HCT116 (cell line): ENCODE results near the gene CACNA1S. TPM values are rescaled to one million over a fixed set of nuclear protein-coding genes. Genes with fewer than 3 reads are reported as not detected.

ENCODE experiments used
- ATAC-seq: fragments of 200-7000 bp; cut with Tn5 transposase; 2 replicates; pipeline ENCODE4 v1.9.1; 2020; ENCODE audit warnings: mild to moderate bottlenecking, moderate library complexity
- BruUV-seq: library from RNA; stranded (reverse); fragments of 400-500 nt; replicated peaks from 2 replicates; lab custom pipeline; 2021; lab: Mats Ljungman, UMichigan
- CTCF ChIA-PET: fragments of 300-600 bp; sonication (Branson Sonifier 250); formaldehyde crosslinking; loops from one replicate; lab custom pipeline; 2021; ENCODE audit warnings: antibody characterized with exemption; lab: Charles Lee
- POLR2A ChIA-PET: fragments of 300-600, 350-600 bp; sonication (Branson Sonifier 250); formaldehyde crosslinking; loops from one replicate; lab custom pipeline; 2021; ENCODE audit warnings: antibody characterized with exemption; lab: Charles Lee
- RAD21 ChIA-PET, 2 experiments: fragments of 300-600 bp; sonication (Branson Sonifier 250); formaldehyde crosslinking; loops; one replicate each; lab custom pipeline; 2023; ENCODE audit warnings: low total read pairs in 2 of 2; ENCODE audit not compliant: uncharacterized antibody in 2 of 2, unreplicated experiment in 2 of 2, low non-redundant PET in 1 of 2; lab: Charles Lee
- DNase-seq: peaks from one replicate; pipeline ENCODE4 v3.0.0-alpha.2; 2010; ENCODE audit warnings: low read depth, low spot score
- H2AFZ ChIP-seq: fragments of 200-600 bp; shearing (Covaris generic), sonication (generic); 2 replicates; pipeline ENCODE4 v1.6.1; 2017; ENCODE audit warnings: low read depth, mixed run types, mixed read lengths, antibody characterized with exemption, low read length; ENCODE audit not compliant: poor library complexity, severe bottlenecking
- H3K27ac ChIP-seq: 2 replicates; pipeline ENCODE4 v1.5.1; 2012; ENCODE audit warnings: low read depth, low read length
- H3K27me3 ChIP-seq: fragments of 200-600 bp; sonication (generic); 2 replicates; pipeline ENCODE4 v1.6.1; 2016; ENCODE audit warnings: mixed run types, low read length, mixed read lengths; ENCODE audit not compliant: insufficient read depth
- H3K36me3 ChIP-seq, 2 experiments: fragments of 200-500 bp in 1 of 2; fragments of 200-600 bp in 1 of 2; sonication (Bioruptor generic) in 1 of 2; sonication (generic) in 1 of 2; 2 replicates each; pipeline versions ENCODE4 v1.5.1 to v1.6.1; 2014 to 2016; ENCODE audit warnings: low read length in 2 of 2, inconsistent platforms in 1 of 2, mixed read lengths in 1 of 2, mixed run types in 1 of 2; ENCODE audit not compliant: insufficient read depth in 2 of 2, control insufficient read depth in 1 of 2
- H3K4me1 ChIP-seq, 2 experiments: fragments of 200-600 bp in 1 of 2; sonication (generic) in 1 of 2; 2 replicates each; pipeline versions ENCODE4 v1.5.1 to v1.6.1; 2012 to 2017; ENCODE audit warnings: low read length in 2 of 2, inconsistent platforms in 1 of 2, mild to moderate bottlenecking in 1 of 2, mixed read lengths in 1 of 2, mixed run types in 1 of 2, moderate library complexity in 1 of 2; ENCODE audit not compliant: insufficient read depth in 2 of 2, control insufficient read depth in 1 of 2
- H3K4me2 ChIP-seq: fragments of 200-600 bp; sonication (generic); 2 replicates; pipeline ENCODE4 v1.6.1; 2017; ENCODE audit warnings: mixed run types, low read length, mixed read lengths
- H3K4me3 ChIP-seq, 2 experiments: fragments of 200-600 bp in 1 of 2; sonication (generic) in 1 of 2; replicated peaks in 1 of 2; 2 replicates each; pipeline ENCODE4 v1.5.1; 2011 to 2016; ENCODE audit warnings: low read length in 2 of 2, control low read depth in 1 of 2, low read depth in 1 of 2, mild to moderate bottlenecking in 1 of 2, mixed read lengths in 1 of 2, mixed run types in 1 of 2
- H3K79me2 ChIP-seq: fragments of 200-600 bp; sonication (generic); 2 replicates; pipeline ENCODE4 v1.6.1; 2017; ENCODE audit warnings: mild to moderate bottlenecking, mixed run types, low read length, moderate library complexity, mixed read lengths; ENCODE audit not compliant: insufficient read depth
- H3K9ac ChIP-seq: fragments of 200-600 bp; sonication (generic); 2 replicates; pipeline ENCODE4 v1.6.1; 2016; ENCODE audit warnings: low read length, mixed read lengths
- H3K9me2 ChIP-seq: fragments of 200-600 bp; sonication (generic), shearing (Covaris generic); 2 replicates; pipeline ENCODE4 v1.6.1; 2017; ENCODE audit warnings: mixed run types, mild to moderate bottlenecking, moderate library complexity; ENCODE audit not compliant: insufficient read depth
- H3K9me3 ChIP-seq, 2 experiments: fragments of 200-500 bp in 1 of 2; fragments of 200-600 bp in 1 of 2; sonication (Bioruptor generic) in 1 of 2; sonication (generic) in 1 of 2; 2 replicates each; pipeline ENCODE4 v1.6.1; 2014 to 2017; ENCODE audit warnings: low read length in 2 of 2, mixed read lengths in 2 of 2, inconsistent platforms in 1 of 2, low read depth in 1 of 2, mild to moderate bottlenecking in 1 of 2, mixed run types in 1 of 2, moderate library complexity in 1 of 2; ENCODE audit not compliant: control insufficient read depth in 1 of 2, insufficient read depth in 1 of 2
- H4K20me1 ChIP-seq: fragments of 200-600 bp; sonication (generic), shearing (Covaris generic); 2 replicates; pipeline ENCODE4 v1.6.1; 2017; ENCODE audit warnings: mixed run types, mild to moderate bottlenecking, moderate library complexity; ENCODE audit not compliant: insufficient read depth
- CBX3 ChIP-seq: IDR thresholded peaks from 2 replicates; pipeline ENCODE4 v1.6.1; 2012; ENCODE audit warnings: low read depth
- CEBPB ChIP-seq: IDR thresholded peaks from 2 replicates; pipeline ENCODE4 v1.6.1; 2012; ENCODE audit warnings: low read depth
- ELF1 ChIP-seq: IDR thresholded peaks from 2 replicates; pipeline ENCODE4 v1.6.1; 2012; ENCODE audit warnings: low read depth, borderline replicate concordance
- EZH2 ChIP-seq: fragments of 200-600 bp; sonication (generic); IDR thresholded peaks from 2 replicates; pipeline ENCODE4 v1.6.1; 2017; ENCODE audit warnings: antibody characterized with exemption, mixed run types
- EZH2phosphoT487 ChIP-seq: fragments of 200-600 bp; IDR thresholded peaks from 2 replicates; pipeline ENCODE4 v1.6.1; 2018; ENCODE audit warnings: antibody characterized with exemption, borderline replicate concordance
- FOSL1 ChIP-seq: IDR thresholded peaks from 2 replicates; pipeline ENCODE4 v1.6.1; 2012; ENCODE audit warnings: low read depth
- POLR2A ChIP-seq: IDR thresholded peaks from 2 replicates; pipeline ENCODE4 v1.7.0; 2011; ENCODE audit warnings: borderline replicate concordance; ENCODE audit not compliant: insufficient read depth, insufficient read length; ENCODE audit errors: extremely low read depth
- RAD21 ChIP-seq: IDR thresholded peaks from 2 replicates; pipeline ENCODE4 v1.6.1; 2012; ENCODE audit warnings: low read depth, mild to moderate bottlenecking
- SP1 ChIP-seq: IDR thresholded peaks from 2 replicates; pipeline ENCODE4 v1.6.1; 2012; ENCODE audit warnings: low read depth
- SRF ChIP-seq: IDR thresholded peaks from 2 replicates; pipeline ENCODE4 v1.6.1; 2012; ENCODE audit warnings: low read depth
- ZBTB33 ChIP-seq: IDR thresholded peaks from 2 replicates; pipeline ENCODE4 v1.6.1; 2011; ENCODE audit warnings: mild to moderate bottlenecking, low read length, moderate library complexity; ENCODE audit not compliant: insufficient replicate concordance; ENCODE audit errors: extremely low read depth
- ZNF274 ChIP-seq: fragments of 200-500 bp; sonication (Bioruptor generic); IDR thresholded peaks from 2 replicates; pipeline ENCODE4 v1.6.1; 2014; ENCODE audit warnings: mild to moderate bottlenecking, low read depth, low read length, inconsistent platforms
- intact Hi-C: fragments of 100-400 bp; cut with micrococcal nuclease; formaldehyde crosslinking; loops from 2 replicates; pipeline ENCODE4 v1.10.0; 2022
- total RNA-seq: library from RNA; stranded (reverse); gene quantifications from one replicate; pipeline ENCODE4 v1.2.1, GENCODE V29; 2021; ENCODE audit not compliant: unreplicated experiment
- TF ChIP-seq, protein P1 (sequence below): IDR thresholded peaks from 2 replicates; pipeline ENCODE4 v1.6.1; 2012
- TF ChIP-seq, protein P2 (sequence below): IDR thresholded peaks from 2 replicates; pipeline ENCODE4 v1.6.1; 2012

CACNA1S gene
- total RNA-seq, 1 experiment from 2014 or later: not detected

GRCh38 chr1:201128476-201128875, 16.2 kb upstream of the CACNA1S start:
- H3K79me2 ChIP-seq: no peaks in the 10 kb centered on the region
- ATAC-seq (no peak), DNase-seq (no peak)
- H3K27ac ChIP-seq: no peak overlapping the region
- H4K20me1 ChIP-seq: no peaks in the 10 kb centered on the region
- no peak overlapping the region for H2AFZ ChIP-seq
- peaks cover 13 to 25% of the 10 kb centered on the region in 2 experiments for H3K4me1 ChIP-seq
- H3K9me2 ChIP-seq: no peaks in the 10 kb centered on the region
- peaks cover 17% of the 10 kb centered on the region; the same call in 1 of the 2 replicates for H3K27me3 ChIP-seq
- TF ChIP-seq EZH2 (no peak), SRF (no peak), CBX3 (no peak), ZBTB33 (no peak), CEBPB (no peak), SP1 (no peak), RAD21 (no peak), ELF1 (no peak), EZH2phosphoT487 (no peak), POLR2A (no peak), ZNF274 (no peak), FOSL1 (no peak)
- TF ChIP-seq, protein P1, sequence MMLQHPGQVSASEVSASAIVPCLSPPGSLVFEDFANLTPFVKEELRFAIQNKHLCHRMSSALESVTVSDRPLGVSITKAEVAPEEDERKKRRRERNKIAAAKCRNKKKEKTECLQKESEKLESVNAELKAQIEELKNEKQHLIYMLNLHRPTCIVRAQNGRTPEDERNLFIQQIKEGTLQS: no peak
- TF ChIP-seq, protein P2, sequence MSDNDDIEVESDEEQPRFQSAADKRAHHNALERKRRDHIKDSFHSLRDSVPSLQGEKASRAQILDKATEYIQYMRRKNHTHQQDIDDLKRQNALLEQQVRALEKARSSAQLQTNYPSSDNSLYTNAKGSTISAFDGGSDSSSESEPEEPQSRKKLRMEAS: no peak
- H3K36me3 ChIP-seq: no peaks in the 10 kb centered on the region
- no peaks in the 10 kb centered on the region for H3K9me3 ChIP-seq
- intact Hi-C loops: no loop called here
- CTCF ChIA-PET: interaction anchor here (2.4 kb wide), 1 partner anchor 9 kb away, joined by 8 read pairs; no protein-coding TSS in a partner anchor
- POLR2A ChIA-PET: no interaction called here
- RAD21 ChIA-PET: no interaction called here
- H3K4me2 ChIP-seq: no peak overlapping the region
- no peak overlapping the region for H3K4me3 ChIP-seq
- no TSS peak for BruUV-seq
- H3K9ac ChIP-seq: no peak overlapping the region
